Psoas muscle (tissue), 8 donors: ENCODE data around the gene KIF1A. TPM values are rescaled to one million over a fixed set of nuclear protein-coding genes. Genes with fewer than 3 reads are reported as not detected.
"Not testable (repeated sequence)": the region's sequence is repeated elsewhere in the genome, so short reads cannot be mapped to it uniquely, and the experiment has no call there.

Experiments used
- ATAC-seq, 4 donors: fragments of 200-7000 bp; cut with Tn5 transposase; one replicate each; pipeline ENCODE4 v1.9.1; 2020; ENCODE audit warnings: moderate library complexity in 3 of 4, mild to moderate bottlenecking in 2 of 4
- DNase-seq, 2 donors: peaks; one replicate each; pipeline ENCODE4 v3.0.0-alpha.2; 2020
- H3K27ac ChIP-seq: fragments of 200-600 bp; one replicate; pipeline ENCODE4 v1.8.0; 2022
- H3K27me3 ChIP-seq, 3 donors: fragments of 200-600 bp in 1 of 3; one replicate each; pipeline versions ENCODE4 v1.6.1 to v1.8.0; 2013 to 2022; ENCODE audit warnings: low read length in 2 of 3, mild to moderate bottlenecking in 2 of 3, moderate library complexity in 1 of 3; ENCODE audit not compliant: insufficient read depth in 3 of 3
- H3K36me3 ChIP-seq, 2 donors: fragments of 200-600 bp in 1 of 2; one replicate each; pipeline versions ENCODE4 v1.6.1 to v1.8.0; 2013 to 2022; ENCODE audit warnings: low read depth in 1 of 2, mild to moderate bottlenecking in 1 of 2, moderate library complexity in 1 of 2; ENCODE audit not compliant: insufficient read depth in 1 of 2
- H3K4me1 ChIP-seq: fragments of 200-600 bp; one replicate; pipeline ENCODE4 v1.8.0; 2022
- H3K4me3 ChIP-seq: fragments of 200-600 bp; one replicate; pipeline ENCODE4 v1.8.0; 2022; ENCODE audit warnings: mild to moderate bottlenecking
- H3K9me3 ChIP-seq: fragments of 200-600 bp; one replicate; pipeline ENCODE4 v1.8.0; 2022
- WGBS, 3 donors: extraction: QIAGEN DNeasy Blood & Tissue Kit; methylation state at CpG; one replicate each; pipeline versions ENCODE4 v1.1.6 to v1.1.7; 2013; 5-methylcytosine and 5-hydroxymethylcytosine counted together
- intact Hi-C, 2 donors: fragments of 100-400 bp; cut with DNase I; formaldehyde crosslinking; loops; one replicate each; pipeline versions ENCODE4 v1.11.0 to v1.14.2; 2022
- polyA plus RNA-seq, 3 donors: library from polyadenylated mRNA; stranded (reverse); fragments of 200-250 nt; gene quantifications; one replicate each; pipeline ENCODE4 v1.2.3, GENCODE V29; 2013
- total RNA-seq, 4 donors: library from RNA; stranded (reverse); fragmentation: NEBNext Ultra II Directional in 2 of 4; extraction: Animal tissue kit (Norgen Biotek cat#: 25700) in 2 of 4; gene quantifications; one replicate each; pipeline versions ENCODE4 v1.2.1 to v1.2.4, GENCODE V29; 2021 to 2023
- TF ChIP-seq, protein P1 (sequence below): fragments of 200-600 bp; IDR thresholded peaks from one replicate; pipeline ENCODE4 v1.8.0; 2022; ENCODE audit warnings: antibody characterized with exemption
- donor health status: healthy with polysubstance abuse.
- donor health status: DM: no; HTN: no; CAD: no; lungs with moderate emphysema.
- donor health status: Bipolar disorder and iron deficiency.
- donor health status: healthy.
- donor health status: DM: yes; HTN: yes; CAD: no.
- donor health status: DM: no; HTN: no; CAD: no.
- donor health status: DM: no; HTN: no; CAD: no.
- donor health status: DM: yes; HTN: yes; CAD: no.

KIF1A gene
- total and polyA plus RNA-seq, 7 donors = 0.01 to 1.2 (median 0.12) TPM; not detected in 2

- no peaks in the 10 kb centered on the region for H3K36me3 ChIP-seq
- intact Hi-C loops = loop anchor here in 1 of 2 donors (10.0 kb wide), 1 partner anchor 188 kb away; no protein-coding TSS in a partner anchor
- H3K4me1 ChIP-seq = no peaks in the 10 kb centered on the region
- WGBS, 3 donors = 75 to 81% (median 79%) methylated on average over 9 of the region's 9 CpGs
- no peak overlapping the region for H3K27ac ChIP-seq
- peaks cover 0 to 21% (median 9%) of the 10 kb centered on the region in 3 donors for H3K27me3 ChIP-seq
- ATAC-seq (no peak), DNase-seq (peak; percentile 0 to 19)
- TF ChIP-seq, protein P1, sequence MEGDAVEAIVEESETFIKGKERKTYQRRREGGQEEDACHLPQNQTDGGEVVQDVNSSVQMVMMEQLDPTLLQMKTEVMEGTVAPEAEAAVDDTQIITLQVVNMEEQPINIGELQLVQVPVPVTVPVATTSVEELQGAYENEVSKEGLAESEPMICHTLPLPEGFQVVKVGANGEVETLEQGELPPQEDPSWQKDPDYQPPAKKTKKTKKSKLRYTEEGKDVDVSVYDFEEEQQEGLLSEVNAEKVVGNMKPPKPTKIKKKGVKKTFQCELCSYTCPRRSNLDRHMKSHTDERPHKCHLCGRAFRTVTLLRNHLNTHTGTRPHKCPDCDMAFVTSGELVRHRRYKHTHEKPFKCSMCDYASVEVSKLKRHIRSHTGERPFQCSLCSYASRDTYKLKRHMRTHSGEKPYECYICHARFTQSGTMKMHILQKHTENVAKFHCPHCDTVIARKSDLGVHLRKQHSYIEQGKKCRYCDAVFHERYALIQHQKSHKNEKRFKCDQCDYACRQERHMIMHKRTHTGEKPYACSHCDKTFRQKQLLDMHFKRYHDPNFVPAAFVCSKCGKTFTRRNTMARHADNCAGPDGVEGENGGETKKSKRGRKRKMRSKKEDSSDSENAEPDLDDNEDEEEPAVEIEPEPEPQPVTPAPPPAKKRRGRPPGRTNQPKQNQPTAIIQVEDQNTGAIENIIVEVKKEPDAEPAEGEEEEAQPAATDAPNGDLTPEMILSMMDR = no peak
- H3K9me3 ChIP-seq = no peaks in the 10 kb centered on the region
- H3K4me3 ChIP-seq = no peak overlapping the region
Measured at GRCh38 chr2:240702640-240703011, 117.4 kb downstream of the KIF1A start.

DNA sequence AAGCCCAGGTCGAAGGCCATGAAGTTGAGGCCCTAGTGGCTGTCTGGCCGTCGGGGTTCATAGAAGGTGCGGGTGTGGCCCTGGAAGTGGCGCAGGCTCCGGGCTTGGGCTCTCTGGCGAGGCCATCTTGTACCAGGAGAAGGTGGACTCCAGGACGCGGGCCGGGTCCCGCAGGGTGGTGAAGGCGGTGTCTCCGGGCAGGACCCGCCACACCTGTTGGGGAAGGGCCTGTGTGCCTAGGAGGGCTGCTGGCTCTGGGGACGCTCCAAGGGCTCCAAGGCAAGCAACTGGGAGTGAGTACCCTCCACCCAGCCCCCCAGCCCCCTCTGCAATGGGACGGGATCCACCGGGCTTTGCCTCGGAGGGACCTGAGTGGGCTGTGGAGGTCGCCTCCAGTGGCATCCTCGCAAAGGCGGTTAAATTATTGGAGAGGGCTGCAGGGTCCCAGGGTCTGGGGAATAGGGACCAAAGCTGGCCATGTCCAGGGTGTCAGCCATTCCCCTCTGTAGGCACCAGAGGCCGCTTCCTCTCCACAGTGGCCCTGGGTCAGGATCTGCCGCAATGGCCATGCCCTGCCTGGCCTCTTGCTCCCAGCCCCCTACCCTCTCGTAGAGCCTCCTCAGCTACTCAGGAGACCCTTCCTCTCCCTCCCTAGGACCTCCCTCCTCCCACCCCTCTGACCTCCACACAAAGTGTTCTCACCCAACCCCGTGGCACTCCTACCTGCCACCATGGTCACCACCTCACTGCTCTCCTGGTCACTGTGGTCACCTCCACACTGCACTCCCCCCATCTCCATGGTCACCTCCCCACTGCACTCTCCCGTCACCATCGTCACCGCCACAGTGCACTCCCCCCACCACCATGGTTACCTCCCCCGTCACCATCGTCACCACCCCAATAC lies 118.0 kb downstream of the KIF1A start:
- 84 to 90% (median 88%) methylated on average over 27 to 30 of the region's 30 CpGs for WGBS, 3 donors
- no peaks in the 10 kb centered on the region for H3K36me3 ChIP-seq
- TF ChIP-seq, protein P1 = no peak
- no peaks in the 10 kb centered on the region for H3K9me3 ChIP-seq
- H3K27me3 ChIP-seq = peaks cover 0 to 21% (median 6%) of the 10 kb centered on the region in 3 donors
- ATAC-seq = no peak
- H3K4me3 ChIP-seq = no peak overlapping the region
- H3K4me1 ChIP-seq = no peaks in the 10 kb centered on the region
- no peak overlapping the region for H3K27ac ChIP-seq
- peak in 1 of 2 donors; percentile 12 for DNase-seq
- intact Hi-C loops = loop anchor here in 1 of 2 donors (10.0 kb wide), 1 partner anchor 187 kb away; no protein-coding TSS in a partner anchor

GRCh38 chr2:240701091-240701735 lies 118.8 kb downstream of the KIF1A start:
- no peaks in the 10 kb centered on the region for H3K36me3 ChIP-seq
- intact Hi-C loops = loop anchor here in 1 of 2 donors (10.0 kb wide), 1 partner anchor 186 kb away; no protein-coding TSS in a partner anchor
- no peak overlapping the region for H3K4me3 ChIP-seq
- no peaks in the 10 kb centered on the region for H3K9me3 ChIP-seq
- H3K4me1 ChIP-seq = no peaks in the 10 kb centered on the region
- ATAC-seq = no peak
- DNase-seq = peak in 1 of 2 donors; percentile 9
- H3K27me3 ChIP-seq = peaks cover 0 to 21% (median 5%) of the 10 kb centered on the region in 3 donors
- TF ChIP-seq, protein P1 = no peak
- no peak overlapping the region for H3K27ac ChIP-seq
- WGBS, 3 donors = 82 to 90% (median 84%) methylated on average over 58 to 67 of the region's 67 CpGs

- H3K27me3 ChIP-seq = peaks cover 0 to 21% (median 5%) of the 10 kb centered on the region in 3 donors
- H3K4me1 ChIP-seq, ATAC-seq, H3K27ac ChIP-seq, H3K36me3 ChIP-seq, H3K9me3 ChIP-seq, H3K4me3 ChIP-seq: not testable (repeated sequence)
- peak in 1 of 2 donors; percentile 0 for DNase-seq
- 61 to 76% (median 71%) methylated on average over 15 to 19 of the region's 21 CpGs for WGBS, 3 donors
- intact Hi-C loops = loop anchor here in 1 of 2 donors (10.0 kb wide), 1 partner anchor 186 kb away; no protein-coding TSS in a partner anchor
Measured at GRCh38 chr2:240700616-240701015, 119.4 kb downstream of the KIF1A start.

- intact Hi-C loops = loop anchor here in 1 of 2 donors (10.0 kb wide), 1 partner anchor 185 kb away; no protein-coding TSS in a partner anchor
- peaks cover 0 to 21% (median 5%) of the 10 kb centered on the region in 3 donors for H3K27me3 ChIP-seq
- H3K27ac ChIP-seq, H3K36me3 ChIP-seq, H3K9me3 ChIP-seq, H3K4me1 ChIP-seq, ATAC-seq, H3K4me3 ChIP-seq: not testable (repeated sequence)
- 22 to 33% (median 28%) methylated on average over 7 to 8 of the region's 8 CpGs for WGBS, 3 donors
- DNase-seq = peak in 1 of 2 donors; percentile 6
Measured at GRCh38 chr2:240699835-240700234, 120.2 kb downstream of the KIF1A start.

DNA sequence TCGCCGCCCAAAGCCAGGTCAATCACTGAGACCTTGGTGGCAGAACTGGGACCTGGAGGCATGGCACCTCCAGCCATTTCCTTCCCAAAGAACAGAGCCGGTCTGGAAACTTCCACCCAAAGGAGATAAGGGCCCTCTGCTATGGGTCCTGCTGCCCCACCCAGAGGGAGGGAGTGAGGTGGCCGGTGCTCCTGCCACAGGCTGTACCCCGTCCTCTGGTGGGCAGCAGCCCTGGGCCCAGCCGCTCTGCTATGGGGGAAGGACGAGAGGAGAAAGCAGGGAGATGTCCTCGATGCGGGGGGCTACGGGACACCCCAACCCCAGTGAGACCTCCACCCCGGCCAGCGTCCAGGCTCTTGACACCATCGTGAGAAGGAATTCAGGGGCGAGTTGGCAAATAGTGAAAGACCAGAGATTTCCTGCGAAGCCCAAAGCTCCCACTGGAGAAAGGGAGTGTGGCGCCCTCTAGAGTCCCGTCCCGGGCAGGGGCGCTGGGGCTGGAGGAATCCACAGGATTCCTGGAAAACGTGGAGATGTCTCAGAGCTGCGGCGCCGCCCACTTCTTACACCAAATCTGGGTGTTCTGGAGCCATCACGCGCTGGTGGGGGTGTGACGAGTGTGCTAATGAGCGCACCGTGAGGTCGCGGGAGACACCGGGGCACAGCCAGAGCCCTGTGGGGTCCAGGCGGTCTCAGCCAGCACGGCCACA lies 121.0 kb downstream of the KIF1A start:
- ATAC-seq = peak; percentile 32 to 80 (median 52)
- peak in 1 of 2 donors; percentile 4 for DNase-seq
- intact Hi-C loops = not testable (repeated sequence)

GRCh38 chr2:240696469-240696868 lies 123.5 kb downstream of the KIF1A start:
- H3K27ac ChIP-seq, ATAC-seq, H3K9me3 ChIP-seq, DNase-seq, intact Hi-C loops, H3K27me3 ChIP-seq, H3K4me1 ChIP-seq, H3K36me3 ChIP-seq, H3K4me3 ChIP-seq: not testable (repeated sequence)
- 65 to 70% methylated on average over 3 to 5 of the region's 13 CpGs; no CpG with 5 or more reads in 1 of the 3 donors for whole genome bisulfite sequencing, 3 donors

More for the DNA sequence above, 121.0 kb downstream of the KIF1A start:
- H3K9me3 ChIP-seq, H3K4me1 ChIP-seq, H3K36me3 ChIP-seq, H3K4me3 ChIP-seq, H3K27ac ChIP-seq: not testable (repeated sequence)
- 59 to 63% (median 62%) methylated on average over 3 to 7 of the region's 33 CpGs for WGBS, 3 donors
- H3K27me3 ChIP-seq = peaks cover 0 to 16% (median 2%) of the 10 kb centered on the region in 3 donors
